Heart right ventricle (tissue), 16 donors: ENCODE results near the gene BICC1. TPM values are rescaled to one million over a fixed set of nuclear protein-coding genes. Genes with fewer than 3 reads are reported as not detected.
A peak's percentile ranks its signal among the peaks of the same experiment; 100 is the strongest.

Experiments used
- ATAC-seq, 8 donors: fragments of 200-7000 bp; cut with Tn5 transposase; one replicate each; pipeline ENCODE4 v1.9.1; 2020; ENCODE audit warnings: mild to moderate bottlenecking in 8 of 8, moderate library complexity in 8 of 8, moderate number of reproducible peaks in 1 of 8
- DNase-seq, 2 donors: peaks; one replicate each; pipeline ENCODE4 v3.0.0-alpha.2; 2020
- H3K27ac ChIP-seq, 10 donors: fragments of 200-600 bp; sonication (generic) in 2 of 10; one replicate each; pipeline versions ENCODE4 v1.5.0 to v1.8.0; 2020 to 2022; ENCODE audit warnings: mild to moderate bottlenecking in 3 of 10
- H3K27me3 ChIP-seq, 7 donors: fragments of 200-600 bp; one replicate each; pipeline ENCODE4 v1.8.0; 2021 to 2022; ENCODE audit warnings: mild to moderate bottlenecking in 2 of 7
- H3K36me3 ChIP-seq, 9 donors: fragments of 200-600 bp; sonication (generic) in 1 of 9; one replicate each; pipeline versions ENCODE4 v1.5.0 to v1.8.0; 2020 to 2022; ENCODE audit warnings: mild to moderate bottlenecking in 2 of 9
- H3K4me1 ChIP-seq, 9 donors: fragments of 200-600 bp; sonication (generic) in 1 of 9; one replicate each; pipeline versions ENCODE4 v1.5.0 to v1.8.0; 2020 to 2022; ENCODE audit warnings: mild to moderate bottlenecking in 4 of 9
- H3K4me3 ChIP-seq, 10 donors: fragments of 200-600 bp; sonication (generic) in 2 of 10; one replicate each; pipeline versions ENCODE4 v1.5.0 to v1.8.0; 2020 to 2022; ENCODE audit warnings: mild to moderate bottlenecking in 7 of 10, moderate library complexity in 2 of 10
- H3K9me3 ChIP-seq, 11 donors: fragments of 200-600 bp in 10 of 11; sonication (generic) in 2 of 11; one replicate each; pipeline versions ENCODE4 v1.5.0 to v1.8.0; 2013 to 2022; ENCODE audit warnings: mild to moderate bottlenecking in 2 of 11, control low read depth in 1 of 11, moderate library complexity in 1 of 11
- WGBS, 2 donors: extraction: QIAGEN DNeasy Blood & Tissue Kit; methylation state at CpG; one replicate each; pipeline ENCODE4 v1.1.7; 2013; ENCODE audit warnings: inconsistent platforms in 1 of 2; 5-methylcytosine and 5-hydroxymethylcytosine counted together
- intact Hi-C, 10 donors: fragments of 100-400 bp; cut with DNase I; formaldehyde crosslinking; loops; one replicate each; pipeline versions ENCODE4 v1.11.1 to v1.14.2; 2022
- polyA plus RNA-seq, 2 donors: library from polyadenylated mRNA; stranded (reverse); fragments of 200-250 nt; gene quantifications; one replicate each; pipeline ENCODE4 v1.2.3, GENCODE V29; 2013
- total RNA-seq, 10 donors: library from RNA; stranded (reverse); fragmentation: NEBNext Ultra II Directional in 3 of 10; extraction: Animal tissue kit (Norgen Biotek cat#: 25700) in 3 of 10; gene quantifications; one replicate each; pipeline versions ENCODE4 v1.2.1 to v1.2.4, GENCODE V29; 2021 to 2023
- TF ChIP-seq, protein P1 (sequence below), 9 donors: fragments of 200-600 bp; sonication (generic) in 2 of 9; IDR thresholded peaks; one replicate each; pipeline versions ENCODE4 v1.5.0 to v1.8.0; 2021 to 2022; ENCODE audit warnings: antibody characterized with exemption in 9 of 9, mild to moderate bottlenecking in 5 of 9, moderate library complexity in 1 of 9
- donor health status: Arrhythmogenic right ventricular cardiomyopathy.
- donor health status: ischemic (EF 13 %, LVEDD 7.1; RV severe dilation, severe dysfunction).
- donor health status: healthy with polysubstance abuse.
- donor health status: DM: no; HTN: yes; CAD: no.
- donor health status: DM: no; HTN: no; CAD: no.
- donor health status: ischemic (EF 25% LVEDD 6.9; RV normal size, moderate dysfunction).
- donor health status: ischemic (EF 25% LVEDD 5.7; RV mildly dilated, moderate dysfunction).
- donor health status: healthy.
- donor health status: DM: yes; HTN: yes; CAD: no.
- donor health status: Ischemic cardiomyopathy.
- donor health status: ischemic (EF 35%, LVEDD 5.7; RV mildly dilated, moderate dysfunction).
- donor health status: nonischemic (EF 11% LVEDD 7.7; RV severe dilation, severe dysfunction).
- donor health status: DM: yes; HTN: yes; CAD: no.
- donor health status: PGD.
- donor health status: ischemic (EF 29% LVEDD 5.4; RV normal size, mild dysfunction).
- donor health status: nonischemic (EF 23%, LVEDD 6.1; RV moderate dilation, normal function).

Gene BICC1
- total and polyA plus RNA-seq, 12 donors, result 1.6 to 9.2 (median 5.0) TPM

GRCh38 chr10:58697691-58698090, 185.0 kb downstream of the BICC1 start:
- WGBS, 2 donors, result 76 to 81% methylated on average over 3 of the region's 3 CpGs
- ATAC-seq, result no peak
- intact Hi-C loops, result no loop called here

DNA sequence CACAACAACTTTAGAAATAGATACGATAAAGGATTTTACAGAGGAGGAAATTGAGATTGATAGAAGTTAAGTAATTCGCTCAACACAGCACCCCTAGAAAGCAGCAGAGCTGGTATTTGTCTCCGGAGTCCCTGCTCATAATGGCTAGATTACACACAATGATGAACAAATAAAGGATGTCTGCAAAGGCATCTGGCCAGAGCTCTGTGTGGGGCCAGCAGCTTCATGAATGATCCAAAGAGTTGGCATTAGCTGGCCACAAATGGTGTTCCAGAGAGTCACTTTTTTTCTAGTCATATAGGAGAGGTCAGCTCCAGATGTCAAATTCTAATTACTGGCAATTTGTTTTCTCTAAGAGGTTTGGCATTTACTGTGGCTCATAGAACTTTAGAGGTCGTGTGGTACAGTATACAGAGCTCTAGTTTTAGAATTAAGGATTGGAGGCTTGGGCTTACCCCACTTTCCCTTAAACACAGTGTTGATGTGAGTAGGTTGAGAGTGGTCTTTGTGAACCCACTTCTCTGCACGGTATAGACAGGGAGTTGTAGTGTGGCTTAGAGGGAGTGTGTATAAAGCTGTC, 186.2 kb downstream of the BICC1 start:
- peaks cover 0 to 10% (median 0%) of the 10 kb centered on the region in 9 donors for H3K4me1 ChIP-seq
- H3K27me3 ChIP-seq, result no peaks in the 10 kb centered on the region
- intact Hi-C loops, result no loop called here
- ATAC-seq, result no peak
- no peak overlapping the region for H3K4me3 ChIP-seq
- H3K36me3 ChIP-seq, result no peaks in the 10 kb centered on the region
- 84 to 85% methylated on average over 5 of the region's 5 CpGs for WGBS, 2 donors
- H3K9me3 ChIP-seq, result peaks cover 0 to 4% (median 0%) of the 10 kb centered on the region in 11 donors
- no peak for DNase-seq
- no peak overlapping the region for H3K27ac ChIP-seq
- TF ChIP-seq, protein P1, sequence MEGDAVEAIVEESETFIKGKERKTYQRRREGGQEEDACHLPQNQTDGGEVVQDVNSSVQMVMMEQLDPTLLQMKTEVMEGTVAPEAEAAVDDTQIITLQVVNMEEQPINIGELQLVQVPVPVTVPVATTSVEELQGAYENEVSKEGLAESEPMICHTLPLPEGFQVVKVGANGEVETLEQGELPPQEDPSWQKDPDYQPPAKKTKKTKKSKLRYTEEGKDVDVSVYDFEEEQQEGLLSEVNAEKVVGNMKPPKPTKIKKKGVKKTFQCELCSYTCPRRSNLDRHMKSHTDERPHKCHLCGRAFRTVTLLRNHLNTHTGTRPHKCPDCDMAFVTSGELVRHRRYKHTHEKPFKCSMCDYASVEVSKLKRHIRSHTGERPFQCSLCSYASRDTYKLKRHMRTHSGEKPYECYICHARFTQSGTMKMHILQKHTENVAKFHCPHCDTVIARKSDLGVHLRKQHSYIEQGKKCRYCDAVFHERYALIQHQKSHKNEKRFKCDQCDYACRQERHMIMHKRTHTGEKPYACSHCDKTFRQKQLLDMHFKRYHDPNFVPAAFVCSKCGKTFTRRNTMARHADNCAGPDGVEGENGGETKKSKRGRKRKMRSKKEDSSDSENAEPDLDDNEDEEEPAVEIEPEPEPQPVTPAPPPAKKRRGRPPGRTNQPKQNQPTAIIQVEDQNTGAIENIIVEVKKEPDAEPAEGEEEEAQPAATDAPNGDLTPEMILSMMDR (IDR thresholded peaks at IDR 0.05), result no peak

More at GRCh38 chr10:58697691-58698090, 185.0 kb downstream of the BICC1 start:
- Histone ChIP-seq H3K4me3 (no peak overlapping the region), H3K27me3 (no peaks in the 10 kb centered on the region), H3K27ac (no peak overlapping the region), H3K36me3 (no peaks in the 10 kb centered on the region), H3K9me3 (peaks cover 0 to 6% (median 0%) of the 10 kb centered on the region in 11 donors), H3K4me1 (peaks cover 0 to 9% (median 0%) of the 10 kb centered on the region in 9 donors)
- TF ChIP-seq, protein P1 (IDR thresholded peaks at IDR 0.05), result no peak
- DNase-seq, result no peak

GRCh38 chr10:58700591-58700990, 187.9 kb downstream of the BICC1 start:
- Histone ChIP-seq H3K4me1 (peaks cover 0 to 16% (median 4%) of the 10 kb centered on the region in 9 donors), H3K27ac (peak overlapping the region in 3 of 10 donors; percentile 24 to 47 (median 45)), H3K4me3 (no peak overlapping the region), H3K9me3 (no peaks in the 10 kb centered on the region), H3K27me3 (no peaks in the 10 kb centered on the region), H3K36me3 (no peaks in the 10 kb centered on the region)
- WGBS, 2 donors, result 79% methylated on average over 1 of the region's 1 CpG
- intact Hi-C loops, result no loop called here
- DNase-seq (no peak), ATAC-seq (no peak)
- TF ChIP-seq, protein P1 (IDR thresholded peaks at IDR 0.05), result no peak

GRCh38 chr10:58701405-58702135, 188.9 kb downstream of the BICC1 start:
- intact Hi-C loops, result no loop called here
- H3K4me1 ChIP-seq, result peaks cover 0 to 16% (median 4%) of the 10 kb centered on the region in 9 donors

More at GRCh38 chr10:58701405-58702135, 188.9 kb downstream of the BICC1 start:
- 62 to 71% methylated on average over 6 of the region's 6 CpGs for WGBS, 2 donors
- ATAC-seq, result peak in 7 of 8 donors; percentile 46 to 78 (median 67)
- H3K27me3 ChIP-seq, result no peaks in the 10 kb centered on the region
- H3K36me3 ChIP-seq, result no peaks in the 10 kb centered on the region
- no peak overlapping the region for H3K4me3 ChIP-seq
- H3K9me3 ChIP-seq, result no peaks in the 10 kb centered on the region
- peak overlapping the region in 6 of 10 donors; percentile 20 to 47 (median 34) for H3K27ac ChIP-seq
- DNase-seq, result peak in 1 of 2 donors; percentile 24
- TF ChIP-seq, protein P1 (IDR thresholded peaks at IDR 0.05), result no peak
